ENCODE results near the gene INTS1.

- TF ChIP-seq NFRKB (IDR thresholded peaks at IDR 0.05) (no peak), CTBP1 (IDR thresholded peaks at IDR 0.05; ENCODE audit: borderline replicate concordance) (no peak), SP1 (IDR thresholded peaks at IDR 0.05) (no peak), TARDBP (IDR thresholded peaks at IDR 0.05) (no peak), FOXK2 (IDR thresholded peaks at IDR 0.05) (no peak), PKNOX1 (IDR thresholded peaks at IDR 0.05) (no peak), ARNT (IDR thresholded peaks at IDR 0.05) (no peak), BHLHE40 (IDR thresholded peaks at IDR 0.05; ENCODE audit: borderline replicate concordance) (no peak), SUZ12 (IDR thresholded peaks at IDR 0.05) (no peak), L3MBTL2 (conservative IDR thresholded peaks at IDR 0.05) (no peak), LEF1 (IDR thresholded peaks at IDR 0.05; ENCODE audit: borderline replicate concordance) (no peak), HDGF (IDR thresholded peaks at IDR 0.05; ENCODE audit: borderline replicate concordance) (no peak), ZNF384 (IDR thresholded peaks at IDR 0.05) (no peak)
These were observed 48.8 kb downstream of the INTS1 start for GRCh38 chr7:1455241-1455939.
